HCEC 1CT (cell line): ENCODE measurements around the gene GAGE12H.
"Not testable (repeated sequence)": the region's sequence is repeated elsewhere in the genome, so short reads cannot be mapped to it uniquely, and the experiment has no call there.

ENCODE experiments used
- DNase-seq: peaks from one replicate; pipeline ENCODE4 v3.0.0-alpha.2; 2017

The GAGE12H gene

GRCh38 chrX:49579649-49580048, at the start of gene GAGE12H:
Gene GAGE12H, plus strand, starts transcription at chrX:49579949. Its CDS starts 1,155 bp downstream, at chrX:49581104.
- not testable (repeated sequence) for DNase-seq

- not testable (repeated sequence) for DNase-seq
Measured at GRCh38 chrX:49531877-49532276, 47.9 kb upstream of the GAGE12H start, which contains the start of gene GAGE12C. Gene GAGE12C, plus strand, starts transcription at chrX:49532177. Its CDS starts 1,155 bp downstream, at chrX:49533332.

- DNase-seq, result not testable (repeated sequence)
Measured at GRCh38 chrX:49541433-49541832, 38.3 kb upstream of the GAGE12H start, which contains the start of gene GAGE12D. Gene GAGE12D, plus strand, starts transcription at chrX:49541733. Its CDS starts 1,155 bp downstream, at chrX:49542888.

GRCh38 chrX:49550989-49551388, 28.8 kb upstream of the GAGE12H start, which contains the start of gene GAGE12E:
Gene GAGE12E, plus strand, starts transcription at chrX:49551289. Its CDS starts 1,155 bp downstream, at chrX:49552444.
- DNase-seq, result not testable (repeated sequence)

- DNase-seq, result not testable (repeated sequence)
Measured at GRCh38 chrX:49560542-49560941, 19.2 kb upstream of the GAGE12H start, which contains the start of gene GAGE12F. Gene GAGE12F, plus strand, starts transcription at chrX:49560842. Its CDS starts 1,155 bp downstream, at chrX:49561997.

- DNase-seq, result not testable (repeated sequence)
Measured at GRCh38 chrX:49568728-49569127, 11.0 kb upstream of the GAGE12H start.

- not testable (repeated sequence) for DNase-seq
Measured at GRCh38 chrX:49569152-49569551, 10.6 kb upstream of the GAGE12H start.

- not testable (repeated sequence) for DNase-seq
Measured at GRCh38 chrX:49570100-49570499, 9.6 kb upstream of the GAGE12H start, which contains the start of gene GAGE12G. Gene GAGE12G, plus strand, starts transcription at chrX:49570400. Its CDS starts 1,155 bp downstream, at chrX:49571555.

GRCh38 chrX:49589196-49589595, 9.4 kb downstream of the GAGE12H start, which contains the start of gene GAGE2A:
Gene GAGE2A, plus strand, starts transcription at chrX:49589496. Its CDS starts 1,155 bp downstream, at chrX:49590651.
- DNase-seq, result not testable (repeated sequence)

GRCh38 chrX:49589769-49590478, 10.2 kb downstream of the GAGE12H start:
- DNase-seq, result not testable (repeated sequence)

GRCh38 chrX:49590488-49590887, 10.7 kb downstream of the GAGE12H start:
- not testable (repeated sequence) for DNase-seq

- DNase-seq, result not testable (repeated sequence)
Measured at GRCh38 chrX:49598720-49599119, 19.0 kb downstream of the GAGE12H start, which contains the start of gene GAGE1. Gene GAGE1, plus strand, starts transcription at chrX:49599020. Its CDS starts 1,155 bp downstream, at chrX:49600175.

GRCh38 chrX:49610718-49611310, 31.1 kb downstream of the GAGE12H start:
- DNase-seq, result no peak

GRCh38 chrX:49618574-49618973, 38.8 kb downstream of the GAGE12H start:
- DNase-seq, result no peak

- DNase-seq, result no peak
Measured at GRCh38 chrX:49627086-49627777, 47.5 kb downstream of the GAGE12H start.
